ENCODE measurements around the gene TLX3.

GRCh38 chr5:171318026-171318425 lies 9.0 kb downstream of the TLX3 start:
- TF ChIP-seq CTCF (IDR thresholded peaks at IDR 0.05) (no peak), POLR2A (IDR thresholded peaks at IDR 0.05) (no peak)

Data from esophagus squamous epithelium (tissue), 4 donors.